Measurements from ENCODE around the gene PRKCSH.

Gene PRKCSH

GRCh38 chr19:11486661-11487503, 51.4 kb downstream of the PRKCSH start:
- no peak overlapping the region for H3K4me3 ChIP-seq (ENCODE audit: low read length, poor library complexity, severe bottlenecking)
- H3F3A ChIP-seq (ENCODE audit: low read depth): no peaks in the 10 kb centered on the region
- no peaks in the 10 kb centered on the region for H3K27me3 ChIP-seq (ENCODE audit: insufficient read depth, low read length, poor library complexity, severe bottlenecking)
- no peaks in the 10 kb centered on the region for H3K9me3 ChIP-seq (ENCODE audit: insufficient read depth, low read depth, low read length)
- no peak for TF ChIP-seq CTCF (conservative IDR thresholded peaks at IDR 0.05; ENCODE audit: low read length)
- no peak for TF ChIP-seq EZH2phosphoT487 (IDR thresholded peaks at IDR 0.05; ENCODE audit: borderline replicate concordance)
- H3K4me1 ChIP-seq (ENCODE audit: insufficient read depth, low read length, poor library complexity, severe bottlenecking): no peaks in the 10 kb centered on the region
- no peaks in the 10 kb centered on the region for H3K9me2 ChIP-seq (replicated peaks; ENCODE audit: low read depth, low read length)
- H3K9ac ChIP-seq (ENCODE audit: low read depth, low read length, poor library complexity, severe bottlenecking): no peak overlapping the region
- no peak overlapping the region for H3K4me2 ChIP-seq (ENCODE audit: low read depth, low read length, poor library complexity, severe bottlenecking)
- H2AFZ ChIP-seq (ENCODE audit: low read length): no peak overlapping the region
- H3K79me2 ChIP-seq (ENCODE audit: insufficient read depth, low read length): no peaks in the 10 kb centered on the region
- H4K20me1 ChIP-seq (ENCODE audit: insufficient read depth, low read length, poor library complexity, severe bottlenecking): no peaks in the 10 kb centered on the region
- H3K36me3 ChIP-seq (ENCODE audit: insufficient read depth, low read length): peaks cover 6% of the 10 kb centered on the region; the same call in 1 of the 2 replicates

GRCh38 chr19:11489378-11489777, 53.9 kb downstream of the PRKCSH start:
- no peak for TF ChIP-seq CTCF (conservative IDR thresholded peaks at IDR 0.05; ENCODE audit: low read length)
- no peak for TF ChIP-seq EZH2phosphoT487 (IDR thresholded peaks at IDR 0.05; ENCODE audit: borderline replicate concordance)

GRCh38 chr19:11494634-11495285, 59.3 kb downstream of the PRKCSH start:
- H3K4me2 ChIP-seq (ENCODE audit: low read depth, low read length, poor library complexity, severe bottlenecking): no peak overlapping the region
- H3K36me3 ChIP-seq (ENCODE audit: insufficient read depth, low read length): peaks cover 15% of the 10 kb centered on the region; the same call in 1 of the 2 replicates
- H3K4me1 ChIP-seq (ENCODE audit: insufficient read depth, low read length, poor library complexity, severe bottlenecking): no peaks in the 10 kb centered on the region
- no peaks in the 10 kb centered on the region for H3K9me3 ChIP-seq (ENCODE audit: insufficient read depth, low read depth, low read length)
- no peaks in the 10 kb centered on the region for H3K79me2 ChIP-seq (ENCODE audit: insufficient read depth, low read length)
- H3K9me2 ChIP-seq (replicated peaks; ENCODE audit: low read depth, low read length): no peaks in the 10 kb centered on the region
- no peaks in the 10 kb centered on the region for H3K27me3 ChIP-seq (ENCODE audit: insufficient read depth, low read length, poor library complexity, severe bottlenecking)
- H2AFZ ChIP-seq (ENCODE audit: low read length): no peak overlapping the region
- peaks cover 4% of the 10 kb centered on the region for H4K20me1 ChIP-seq (ENCODE audit: insufficient read depth, low read length, poor library complexity, severe bottlenecking)
- H3F3A ChIP-seq (ENCODE audit: low read depth): no peaks in the 10 kb centered on the region
- TF ChIP-seq EZH2phosphoT487 (IDR thresholded peaks at IDR 0.05; ENCODE audit: borderline replicate concordance): no peak
- TF ChIP-seq CTCF (conservative IDR thresholded peaks at IDR 0.05; ENCODE audit: low read length): no peak
- H3K9ac ChIP-seq (ENCODE audit: low read depth, low read length, poor library complexity, severe bottlenecking): no peak overlapping the region
- H3K4me3 ChIP-seq (ENCODE audit: low read length, poor library complexity, severe bottlenecking): no peak overlapping the region

More at GRCh38 chr19:11489378-11489777, 53.9 kb downstream of the PRKCSH start:
- Histone ChIP-seq H3K27me3 (ENCODE audit: insufficient read depth, low read length, poor library complexity, severe bottlenecking) (no peaks in the 10 kb centered on the region), H3K9me3 (ENCODE audit: insufficient read depth, low read depth, low read length) (no peaks in the 10 kb centered on the region), H4K20me1 (ENCODE audit: insufficient read depth, low read length, poor library complexity, severe bottlenecking) (no peaks in the 10 kb centered on the region), H3K36me3 (ENCODE audit: insufficient read depth, low read length) (peaks cover 10% of the 10 kb centered on the region; the same call in 1 of the 2 replicates), H3F3A (ENCODE audit: low read depth) (no peaks in the 10 kb centered on the region), H3K4me1 (ENCODE audit: insufficient read depth, low read length, poor library complexity, severe bottlenecking) (no peaks in the 10 kb centered on the region), H3K9ac (ENCODE audit: low read depth, low read length, poor library complexity, severe bottlenecking) (no peak overlapping the region), H3K9me2 (replicated peaks; ENCODE audit: low read depth, low read length) (no peaks in the 10 kb centered on the region), H2AFZ (ENCODE audit: low read length) (no peak overlapping the region), H3K4me3 (ENCODE audit: low read length, poor library complexity, severe bottlenecking) (no peak overlapping the region), H3K4me2 (ENCODE audit: low read depth, low read length, poor library complexity, severe bottlenecking) (no peak overlapping the region), H3K79me2 (ENCODE audit: insufficient read depth, low read length) (no peaks in the 10 kb centered on the region)

Measured in Loucy (cell line).